Mucosa of gallbladder (tissue), 1 donor: Measurements from ENCODE around the gene STMN3. TPM values are rescaled to one million over a fixed set of nuclear protein-coding genes. Genes with fewer than 3 reads are reported as not detected.

ENCODE experiments used
- DNase-seq: peaks from one replicate; pipeline ENCODE4 v3.0.0-alpha.2; 2020; ENCODE audit warnings: low spot score
- total RNA-seq: library from RNA; stranded (reverse); gene quantifications from one replicate; pipeline ENCODE4 v1.2.1, GENCODE V29; 2021
- donor health status: DM: no; HTN: no; CAD: no.

STMN3 gene
- total RNA-seq, 1 donor from 2014 or later, result 11.1 TPM

- no peak for DNase-seq
These were observed 62.7 kb downstream of the STMN3 start for GRCh38 chr20:63590218-63591146.

Other genes starting within 250 kb of the STMN3 start
- 0.46 TPM for gene KCNQ2, start 180.8 kb downstream of the STMN3 start, total RNA-seq
- gene EEF1A2, start 154.3 kb downstream of the STMN3 start, total RNA-seq, result 56.3 TPM
- gene PPDPF, start 132.7 kb downstream of the STMN3 start, total RNA-seq, result 793 TPM
- 11.0 TPM for gene PTK6, start 116.0 kb downstream of the STMN3 start, total RNA-seq
- not detected for gene SRMS, start 105.7 kb downstream of the STMN3 start, total RNA-seq
- gene FNDC11, start 99.3 kb downstream of the STMN3 start, total RNA-seq, result 1.4 TPM
- 48.9 TPM for gene HELZ2, start 79.2 kb downstream of the STMN3 start, total RNA-seq
- gene GMEB2, start 26.3 kb downstream of the STMN3 start, total RNA-seq, result 12.1 TPM
- gene RTEL1, start 4.9 kb upstream of the STMN3 start, total RNA-seq, result 30.2 TPM
- 3.2 TPM for gene TNFRSF6B, start 43.2 kb upstream of the STMN3 start, total RNA-seq
- 52.2 TPM for gene ARFRP1, start 54.6 kb upstream of the STMN3 start, total RNA-seq
- gene ZGPAT, start 54.6 kb upstream of the STMN3 start, total RNA-seq, result 34.7 TPM
- gene LIME1, start 83.2 kb upstream of the STMN3 start, total RNA-seq, result 14.8 TPM
- 93.6 TPM for gene SLC2A4RG, start 86.4 kb upstream of the STMN3 start, total RNA-seq
- 9.0 TPM for gene ZBTB46, start 177.8 kb upstream of the STMN3 start, total RNA-seq
- gene ABHD16B, start 208.1 kb upstream of the STMN3 start, total RNA-seq, result not detected
- gene TPD52L2, start 211.8 kb upstream of the STMN3 start, total RNA-seq, result 72.3 TPM
- gene DNAJC5, start 241.7 kb upstream of the STMN3 start, total RNA-seq, result 53.0 TPM